Upper lobe of left lung (tissue), 4 donors: Measurements from ENCODE around the gene NHLRC2.

Source experiments
- POLR2A ChIP-seq, 4 donors: fragments of 450-650 bp; IDR thresholded peaks; one replicate each; pipeline ENCODE4 v1.5.1; 2016 to 2017; ENCODE audit warnings: antibody characterized with exemption in 4 of 4, mild to moderate bottlenecking in 2 of 4
- TF ChIP-seq, protein P1 (sequence below), 6 experiments: fragments of 450-650 bp in 4 of 6; fragments of 200-600 bp in 2 of 6; sonication (generic) in 2 of 6; IDR thresholded peaks; one replicate each; pipeline ENCODE4 v1.5.1; 2016 to 2019; ENCODE audit warnings: antibody characterized with exemption in 6 of 6

DNA sequence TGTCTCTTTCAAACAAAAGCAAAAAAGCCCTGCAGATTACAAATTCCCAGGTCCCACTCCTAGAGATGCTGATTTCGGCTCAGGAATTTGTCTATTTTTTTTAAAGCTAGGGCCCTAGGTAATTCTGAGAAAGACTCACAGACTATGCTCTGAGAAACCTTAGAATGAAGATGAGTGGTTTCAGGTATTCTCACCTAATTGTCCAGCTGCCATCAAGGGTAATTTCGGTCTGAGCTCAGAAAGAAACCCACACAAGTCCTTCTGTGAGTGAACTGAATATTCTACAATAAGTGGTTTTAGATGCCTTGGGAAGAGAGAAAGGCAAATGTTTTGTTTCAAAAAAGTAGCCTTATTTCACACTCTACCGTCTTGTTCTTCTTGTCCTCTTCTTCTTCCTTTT lies 46.3 kb upstream of the NHLRC2 start:
- TF ChIP-seq, protein P1, sequence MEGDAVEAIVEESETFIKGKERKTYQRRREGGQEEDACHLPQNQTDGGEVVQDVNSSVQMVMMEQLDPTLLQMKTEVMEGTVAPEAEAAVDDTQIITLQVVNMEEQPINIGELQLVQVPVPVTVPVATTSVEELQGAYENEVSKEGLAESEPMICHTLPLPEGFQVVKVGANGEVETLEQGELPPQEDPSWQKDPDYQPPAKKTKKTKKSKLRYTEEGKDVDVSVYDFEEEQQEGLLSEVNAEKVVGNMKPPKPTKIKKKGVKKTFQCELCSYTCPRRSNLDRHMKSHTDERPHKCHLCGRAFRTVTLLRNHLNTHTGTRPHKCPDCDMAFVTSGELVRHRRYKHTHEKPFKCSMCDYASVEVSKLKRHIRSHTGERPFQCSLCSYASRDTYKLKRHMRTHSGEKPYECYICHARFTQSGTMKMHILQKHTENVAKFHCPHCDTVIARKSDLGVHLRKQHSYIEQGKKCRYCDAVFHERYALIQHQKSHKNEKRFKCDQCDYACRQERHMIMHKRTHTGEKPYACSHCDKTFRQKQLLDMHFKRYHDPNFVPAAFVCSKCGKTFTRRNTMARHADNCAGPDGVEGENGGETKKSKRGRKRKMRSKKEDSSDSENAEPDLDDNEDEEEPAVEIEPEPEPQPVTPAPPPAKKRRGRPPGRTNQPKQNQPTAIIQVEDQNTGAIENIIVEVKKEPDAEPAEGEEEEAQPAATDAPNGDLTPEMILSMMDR (IDR thresholded peaks at IDR 0.05), result no peak
- no peak for TF ChIP-seq POLR2A (IDR thresholded peaks at IDR 0.05)
